GM18511 (cell line): ENCODE data around the gene ETFA.
A peak's percentile ranks its signal among the peaks of the same experiment; 100 is the strongest.

Experiments
- ATAC-seq: cut with Tn5 transposase; IDR thresholded peaks from one replicate; pipeline ENCODE4 v1.9.1; 2021; ENCODE audit warnings: mild to moderate bottlenecking, moderate library complexity; ENCODE audit not compliant: unreplicated experiment

The ETFA gene

GRCh38 chr15:76198456-76199105 is 112.7 kb downstream of the ETFA start:
- no peak for ATAC-seq

GRCh38 chr15:76197703-76198455 is 113.4 kb downstream of the ETFA start:
- no peak for ATAC-seq

- ATAC-seq, result no peak
Observed at GRCh38 chr15:76196269-76197231, 114.7 kb downstream of the ETFA start.

GRCh38 chr15:76195506-76196268 is 115.6 kb downstream of the ETFA start:
- no peak for ATAC-seq

GRCh38 chr15:76193934-76194333 is 117.3 kb downstream of the ETFA start:
- ATAC-seq, result no peak

GRCh38 chr15:76192715-76193114 is 118.6 kb downstream of the ETFA start:
- ATAC-seq, result no peak

GRCh38 chr15:76191539-76192244 is 119.6 kb downstream of the ETFA start:
- no peak for ATAC-seq

GRCh38 chr15:76190751-76191538 is 120.3 kb downstream of the ETFA start:
- ATAC-seq, result peak; percentile 86

GRCh38 chr15:76190070-76190564 is 121.2 kb downstream of the ETFA start:
- no peak for ATAC-seq

GRCh38 chr15:76189106-76189505 is 122.2 kb downstream of the ETFA start:
- ATAC-seq, result no peak

GRCh38 chr15:76187163-76187562 is 124.1 kb downstream of the ETFA start:
- no peak for ATAC-seq

GRCh38 chr15:76185716-76186115 is 125.6 kb downstream of the ETFA start:
- ATAC-seq, result no peak

- ATAC-seq, result no peak
Observed at GRCh38 chr15:76184650-76185035, 126.6 kb downstream of the ETFA start.

GRCh38 chr15:76183930-76184649 is 127.2 kb downstream of the ETFA start:
- no peak for ATAC-seq

GRCh38 chr15:76181705-76182107 is 129.6 kb downstream of the ETFA start:
- ATAC-seq, result peak; percentile 68

GRCh38 chr15:76180321-76180720 is 130.9 kb downstream of the ETFA start:
- no peak for ATAC-seq

GRCh38 chr15:76179023-76179422 is 132.2 kb downstream of the ETFA start:
- no peak for ATAC-seq

- ATAC-seq, result no peak
Observed at GRCh38 chr15:76178296-76179000, 132.8 kb downstream of the ETFA start.
